ENCODE results near the gene TLN1.

Gene TLN1

DNA sequence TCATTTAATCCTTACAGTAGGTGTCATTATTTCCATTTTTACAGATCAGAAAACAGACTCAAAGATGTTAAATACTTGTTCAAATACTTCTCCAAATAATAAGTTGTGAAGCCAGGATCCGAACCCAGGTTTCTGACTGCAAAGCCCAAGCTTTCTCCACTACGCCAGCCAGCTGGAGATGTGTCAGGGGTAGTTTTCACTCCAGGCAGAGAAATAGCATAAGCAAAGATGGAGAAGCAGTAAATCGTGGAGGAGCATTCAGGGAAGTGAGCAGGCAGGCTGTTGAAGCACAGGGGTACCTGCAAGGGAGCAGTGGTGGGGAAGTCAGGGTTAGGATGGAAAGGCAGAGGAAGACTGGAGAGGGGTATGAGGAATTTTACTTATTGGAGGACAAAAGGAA is 2.9 kb downstream of the TLN1 start:
- DNase-seq = no peak

- DNase-seq = peak; percentile 35 to 36
These were observed 3.7 kb downstream of the TLN1 start for GRCh38 chr9:35728041-35728971.

DNA sequence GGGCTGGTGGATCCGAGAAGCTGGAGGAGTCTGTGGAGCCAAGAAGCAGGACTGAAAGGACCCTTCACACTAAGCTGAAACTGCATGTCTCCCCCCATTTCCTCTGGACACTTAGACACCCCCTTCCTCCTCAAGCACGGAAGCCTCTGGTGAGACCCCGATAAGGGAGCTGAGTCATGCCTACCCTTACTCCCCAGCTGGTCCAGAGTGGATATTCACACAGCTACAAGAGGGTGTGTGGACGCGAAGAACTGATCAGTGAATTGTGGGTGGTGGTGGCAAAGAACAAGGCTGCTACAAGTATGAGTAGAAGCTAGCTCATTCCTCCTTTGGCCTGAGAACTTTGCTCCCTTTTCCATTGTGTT is 4.3 kb downstream of the TLN1 start:
- no peak for DNase-seq

GRCh38 chr9:35726931-35727330 is 5.1 kb downstream of the TLN1 start:
- DNase-seq = no peak

- DNase-seq = no peak
These were observed 6.6 kb downstream of the TLN1 start for GRCh38 chr9:35725362-35725761.

DNA sequence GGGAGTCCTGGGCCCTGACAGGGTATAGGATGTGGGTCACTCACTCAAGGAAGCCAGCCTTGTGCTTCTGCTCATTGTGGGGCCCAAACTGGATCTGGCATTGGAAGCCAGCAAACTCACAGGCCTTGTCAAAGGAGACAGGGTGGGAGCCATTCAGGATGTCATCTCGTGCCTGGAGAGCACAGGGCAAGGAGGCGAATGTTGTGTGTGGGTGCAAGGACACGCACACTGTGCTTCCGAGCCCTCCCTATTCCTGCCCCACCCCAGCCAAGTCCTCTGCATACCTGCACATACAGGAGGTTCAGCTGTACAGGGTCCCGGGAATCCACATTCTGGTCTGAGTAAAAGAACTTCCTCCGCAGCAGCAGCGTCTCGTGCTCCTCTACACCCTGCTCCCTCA is 8.1 kb downstream of the TLN1 start:
- DNase-seq = no peak

DNA sequence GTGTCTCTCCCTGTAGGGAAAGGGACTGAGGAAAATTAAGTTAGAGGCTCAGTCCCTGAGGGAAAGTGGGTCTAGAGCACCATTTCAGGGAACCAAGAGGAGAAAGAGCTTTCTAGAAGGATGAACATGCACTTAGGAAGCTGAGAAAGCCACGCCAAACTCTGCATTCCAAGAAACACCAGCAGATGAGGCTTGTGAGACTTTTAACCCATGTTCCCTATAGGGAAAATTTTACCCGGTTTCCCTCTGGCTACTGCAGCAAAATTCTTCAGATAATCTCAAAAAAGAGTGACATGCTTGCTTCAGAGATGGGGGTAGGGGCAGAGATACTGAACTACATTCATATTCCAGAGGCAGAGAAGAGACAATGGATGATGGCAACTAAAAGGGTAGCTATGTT is 8.6 kb downstream of the TLN1 start:
- DNase-seq = no peak

DNA sequence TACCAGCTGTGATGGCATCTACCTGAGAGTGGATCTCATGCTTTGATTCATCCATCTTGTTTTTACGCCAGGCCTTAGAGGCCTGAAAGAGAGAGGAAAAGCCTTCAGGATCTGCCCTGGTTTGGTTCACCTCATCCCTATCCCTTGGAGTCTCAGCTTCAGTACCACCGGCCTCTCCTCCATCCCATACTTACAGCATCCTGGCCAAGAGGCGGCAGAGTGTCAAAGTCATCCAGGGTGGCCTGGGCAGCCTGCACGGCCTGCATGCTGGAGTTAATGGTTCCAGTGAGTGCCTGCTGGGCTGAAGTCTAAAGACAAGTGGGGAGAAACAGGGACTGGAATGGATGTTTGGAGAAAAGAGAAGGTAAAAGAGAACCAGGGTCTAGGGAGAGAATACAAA is 12.4 kb downstream of the TLN1 start:
- no peak for DNase-seq

DNA sequence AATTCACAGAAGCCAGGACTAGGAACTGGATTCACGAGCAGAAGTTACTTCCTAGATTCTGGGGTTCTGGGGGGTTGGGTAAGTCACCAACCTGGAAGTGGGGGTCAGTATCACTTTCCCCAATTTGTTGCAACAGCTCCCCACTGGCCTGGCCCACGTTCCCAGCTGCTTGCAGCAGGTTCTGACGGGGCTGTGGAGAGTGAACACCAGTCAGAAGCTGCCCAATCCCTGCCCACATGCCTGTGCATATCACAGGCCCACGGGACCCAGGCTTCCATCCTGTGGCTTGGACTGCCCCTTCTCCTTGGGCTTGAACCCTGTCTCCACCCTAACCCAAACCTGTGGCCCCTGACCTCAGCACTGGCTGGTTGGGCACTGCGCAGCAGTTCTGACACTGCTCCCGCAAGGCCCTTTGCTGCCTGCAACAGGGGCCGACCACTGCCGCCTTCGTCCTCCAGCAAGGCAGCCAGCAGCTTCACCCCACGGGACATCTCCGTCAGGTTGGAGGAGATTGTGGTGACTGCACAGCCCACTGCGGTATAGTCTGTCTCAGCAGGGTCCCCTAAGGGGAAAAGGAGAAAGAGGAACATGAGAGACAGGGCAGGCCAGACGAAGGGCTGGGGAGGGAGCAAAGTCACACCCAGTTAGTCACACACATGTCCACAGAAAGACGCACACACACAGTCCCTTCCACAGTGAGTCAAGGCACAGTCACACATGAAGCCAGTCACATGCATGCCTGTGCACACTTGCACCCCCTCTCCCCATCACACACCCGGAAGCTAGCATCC is 13.1 kb downstream of the TLN1 start:
- no peak for DNase-seq

GRCh38 chr9:35717132-35717870 is 14.7 kb downstream of the TLN1 start:
- no peak for DNase-seq

GRCh38 chr9:35716230-35716629 is 15.8 kb downstream of the TLN1 start:
- DNase-seq = no peak

- DNase-seq = no peak
These were observed 17.3 kb downstream of the TLN1 start for GRCh38 chr9:35714579-35715252.

GRCh38 chr9:35714123-35714522 is 17.9 kb downstream of the TLN1 start:
- DNase-seq = no peak

DNA sequence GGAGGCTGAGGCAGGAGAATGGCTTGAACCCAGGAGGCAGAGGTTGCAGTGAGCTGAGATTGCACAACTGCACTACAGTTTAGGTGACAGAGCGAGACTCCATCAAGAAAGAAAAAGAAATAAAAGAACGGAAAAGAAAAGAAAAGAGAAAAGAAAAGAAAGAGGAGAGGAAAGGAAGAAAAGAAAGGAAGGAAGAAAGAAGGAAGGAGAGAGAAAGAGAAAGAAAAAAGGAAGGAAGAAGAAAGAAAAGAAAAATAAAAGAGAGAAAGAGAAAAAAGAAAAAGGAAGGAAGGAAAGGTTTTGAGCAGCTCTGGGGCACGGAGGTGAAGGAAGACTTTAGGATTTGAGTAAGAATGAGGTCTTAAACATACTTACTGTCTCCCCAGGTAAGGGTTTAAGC is 18.4 kb downstream of the TLN1 start:
- no peak for DNase-seq

DNA sequence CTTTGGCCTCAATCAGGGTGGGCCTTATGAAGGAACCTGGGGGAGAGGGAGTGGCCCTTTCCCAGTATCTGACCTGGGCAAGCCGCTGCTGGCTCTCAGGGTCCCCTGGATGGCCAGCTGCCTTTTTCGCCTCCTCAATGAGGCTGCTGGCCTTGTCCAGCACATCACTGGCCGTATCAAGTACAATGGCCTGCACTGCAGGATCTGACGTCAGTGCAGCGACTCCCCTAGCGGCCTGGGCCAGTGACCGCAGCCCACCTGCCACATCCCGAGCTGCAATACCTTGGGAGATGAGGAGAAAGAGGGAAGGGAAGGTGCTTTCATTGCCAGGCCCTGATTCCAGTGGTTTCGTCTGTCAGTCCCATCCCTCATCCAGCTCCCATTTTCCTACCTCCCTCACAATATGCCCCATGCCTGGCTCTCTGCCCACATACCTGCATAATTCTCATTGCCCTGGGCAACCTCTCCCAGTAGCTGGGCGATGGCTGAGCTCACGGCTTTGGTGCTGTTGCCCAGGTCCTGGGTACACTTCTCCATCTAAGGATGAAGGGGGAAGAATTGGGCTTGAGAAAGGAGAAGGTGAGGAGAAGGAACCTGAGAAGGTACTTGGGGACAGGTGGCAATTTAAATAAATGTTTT is 19.1 kb downstream of the TLN1 start:
- DNase-seq = no peak

DNA sequence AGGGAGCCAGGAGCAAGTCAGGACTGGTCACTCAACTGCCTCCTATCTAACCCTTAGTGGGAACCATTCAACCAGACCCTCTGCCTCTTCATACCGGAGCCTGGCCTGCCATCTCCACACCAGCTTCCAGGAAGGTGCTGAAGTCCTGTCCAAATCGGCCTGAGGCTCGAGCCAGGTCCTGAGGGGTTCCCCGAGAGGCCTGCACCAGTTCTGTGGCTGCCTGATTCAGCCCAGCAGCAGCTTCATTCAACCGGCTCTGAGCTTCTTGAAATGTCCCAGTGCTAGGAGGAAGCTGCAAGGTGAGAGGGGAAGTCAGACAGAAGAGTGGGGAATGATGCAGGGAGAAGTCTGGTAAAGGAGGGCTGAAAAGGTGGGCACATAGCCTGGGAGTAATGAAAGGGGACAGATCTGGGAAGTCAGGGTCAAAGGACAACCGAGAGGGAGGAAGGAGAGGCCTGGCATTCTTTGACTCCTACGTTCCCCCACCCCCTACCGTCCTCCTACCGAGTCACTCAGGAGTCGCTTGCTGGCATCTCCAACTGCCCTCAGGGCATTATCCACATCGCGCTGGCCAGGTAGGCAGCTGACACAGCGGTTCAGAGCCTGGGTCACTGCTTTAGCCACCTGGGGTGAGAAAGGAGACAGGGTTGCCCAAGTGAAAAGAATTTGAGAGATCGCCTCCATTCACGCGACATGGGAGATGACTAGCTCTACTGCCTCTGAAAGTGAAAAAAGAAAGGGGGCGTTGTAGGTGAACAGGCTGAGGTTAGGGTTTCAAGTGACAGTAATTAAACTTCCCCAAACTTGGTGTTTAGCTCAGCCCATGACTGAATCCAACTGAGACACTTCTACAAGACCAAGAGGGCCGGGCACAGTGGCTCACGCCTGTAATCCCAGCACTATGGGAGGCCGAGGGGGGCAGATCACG is 20.2 kb downstream of the TLN1 start:
- no peak for DNase-seq

DNA sequence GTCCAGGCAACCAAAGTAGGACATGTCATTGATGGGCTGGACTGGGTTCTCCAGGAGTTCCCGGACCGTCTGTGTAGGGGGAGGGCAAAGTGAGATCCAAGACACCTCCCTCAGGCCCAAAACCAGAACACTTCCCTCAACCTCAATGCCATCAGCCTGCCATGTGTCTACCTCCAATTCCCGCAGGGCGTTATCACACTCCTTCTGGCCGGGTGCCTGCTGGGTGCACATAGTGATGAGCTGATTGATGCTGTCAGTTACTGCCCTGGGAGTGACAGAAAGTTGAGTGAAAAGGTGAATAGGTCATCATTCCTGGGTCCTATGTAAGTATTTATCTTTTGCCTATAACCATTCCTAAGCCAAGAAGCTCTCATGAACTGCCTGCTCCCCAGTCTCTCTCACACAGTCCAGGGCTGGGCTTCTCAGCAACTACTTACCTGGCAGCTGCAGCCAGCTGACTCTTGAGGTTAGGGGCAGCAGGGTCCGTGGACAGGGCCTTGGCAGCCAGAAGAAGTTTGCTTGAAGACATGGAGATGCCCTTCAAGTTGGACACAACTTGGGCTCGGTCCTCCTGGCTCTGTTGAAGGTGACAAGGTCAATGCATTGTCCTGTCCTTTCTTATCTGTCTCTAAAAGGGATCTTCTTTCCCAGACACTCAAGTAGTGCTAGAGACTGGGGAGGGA is 21.0 kb downstream of the TLN1 start:
- DNase-seq = no peak

- DNase-seq = no peak
These were observed 23.8 kb downstream of the TLN1 start for GRCh38 chr9:35708146-35708545.

DNA sequence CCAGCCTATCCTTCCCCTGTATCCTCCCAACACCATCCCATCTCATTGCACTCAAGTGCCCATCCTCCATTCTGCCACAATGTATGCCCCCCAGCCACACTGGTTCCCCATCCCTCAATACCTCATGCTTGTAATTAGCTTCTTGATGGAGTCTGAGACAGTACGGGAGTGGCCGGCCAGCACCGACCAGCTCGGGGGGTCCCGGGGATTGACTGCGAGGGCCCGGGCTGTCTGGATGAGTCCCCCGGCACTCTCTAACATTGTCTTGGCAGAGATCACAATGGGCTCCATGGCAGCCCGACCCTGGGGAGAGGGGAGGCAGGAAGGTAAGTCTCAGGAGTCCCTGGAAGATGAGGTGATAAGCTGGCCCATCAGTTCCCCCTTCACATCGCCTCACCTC is 25.0 kb downstream of the TLN1 start:
- no peak for DNase-seq

DNA sequence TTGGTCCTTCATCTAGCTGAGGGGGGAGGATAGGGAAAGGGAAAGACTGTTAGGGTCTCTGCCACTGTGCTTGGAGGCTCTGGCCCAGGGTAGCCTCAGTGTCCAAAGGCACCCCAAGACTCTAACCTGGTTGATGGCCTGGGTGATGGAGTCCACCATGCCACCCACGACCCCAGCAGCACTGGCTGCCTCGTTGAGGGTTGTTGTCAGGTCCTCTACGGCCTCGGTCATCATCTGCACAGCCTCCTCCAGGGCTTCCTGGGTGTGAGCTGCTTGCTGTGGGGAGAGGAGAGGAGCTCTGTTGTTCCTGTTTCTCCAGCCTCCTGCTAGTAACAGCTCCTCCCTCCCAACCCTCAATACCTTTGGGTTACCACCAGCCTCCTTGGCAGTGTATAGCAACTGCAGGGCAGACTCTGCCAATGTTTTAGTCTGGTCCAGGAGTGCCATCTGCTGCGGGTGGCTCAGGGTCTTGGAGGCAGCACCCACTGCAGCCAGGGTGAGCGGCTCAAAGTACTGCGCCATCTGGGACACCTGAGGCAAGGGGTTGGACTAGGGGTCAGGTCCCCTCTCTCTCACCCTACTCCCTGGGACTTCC is 26.1 kb downstream of the TLN1 start:
- no peak for DNase-seq

Data from stimulated activated CD4-positive, alpha-beta T cell treated with anti-CD3 and anti-CD28 coated beads, Interleukin-2, amount 100 ng/mL, for 48 hours (primary cell).